ENCODE results near the gene RANBP10. TPM values are rescaled to one million over a fixed set of nuclear protein-coding genes. Genes with fewer than 3 reads are reported as not detected.
A peak's percentile ranks its signal among the peaks of the same experiment; 100 is the strongest.

The RANBP10 gene
- total and polyA plus RNA-seq, 9 of the 15 experiments (the other 6 are each of a cell fraction or from before 2014, with no cell fraction given) = 0.61 to 19.3 (median 5.9) TPM

DNA sequence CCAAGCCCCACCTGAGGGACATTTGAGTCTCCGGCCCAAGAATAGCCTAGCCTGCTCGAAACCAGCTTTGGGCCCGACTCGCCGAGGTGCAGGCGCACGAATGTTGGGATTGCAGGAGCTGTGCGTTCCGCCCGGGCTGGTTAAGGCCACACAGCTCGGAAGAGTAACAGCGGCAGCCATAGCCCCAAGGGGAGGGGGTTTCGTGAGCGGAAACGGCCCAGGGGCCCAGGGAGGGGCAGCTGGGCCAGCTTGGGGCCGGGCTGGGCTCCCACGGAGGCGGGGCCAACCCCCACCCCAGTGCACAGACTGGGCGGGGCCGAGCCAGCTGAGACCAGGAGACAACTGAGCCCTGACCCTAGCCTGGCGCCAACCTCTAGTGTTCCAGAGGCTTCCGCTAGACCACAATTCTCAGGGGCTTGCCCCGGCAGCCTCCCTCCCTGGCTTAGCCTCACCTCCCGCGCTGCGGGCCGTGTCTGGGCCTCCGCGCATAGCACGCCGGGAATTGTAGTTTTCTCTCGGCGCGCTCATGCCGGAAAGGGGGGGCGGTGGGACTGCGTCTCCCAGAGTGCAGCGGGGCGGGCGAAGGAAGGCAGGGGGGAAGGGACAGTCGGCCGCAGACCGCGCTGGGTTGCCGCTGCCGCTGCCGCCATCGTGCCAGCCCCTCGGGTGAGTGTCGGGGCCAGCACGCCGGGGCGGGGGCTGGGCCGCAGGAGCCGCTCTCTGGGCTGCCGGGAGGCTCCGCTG is 40.1 kb upstream of the RANBP10 start, which contains the start of gene NUTF2 (continued):
- TF ChIP-seq, protein P1, sequence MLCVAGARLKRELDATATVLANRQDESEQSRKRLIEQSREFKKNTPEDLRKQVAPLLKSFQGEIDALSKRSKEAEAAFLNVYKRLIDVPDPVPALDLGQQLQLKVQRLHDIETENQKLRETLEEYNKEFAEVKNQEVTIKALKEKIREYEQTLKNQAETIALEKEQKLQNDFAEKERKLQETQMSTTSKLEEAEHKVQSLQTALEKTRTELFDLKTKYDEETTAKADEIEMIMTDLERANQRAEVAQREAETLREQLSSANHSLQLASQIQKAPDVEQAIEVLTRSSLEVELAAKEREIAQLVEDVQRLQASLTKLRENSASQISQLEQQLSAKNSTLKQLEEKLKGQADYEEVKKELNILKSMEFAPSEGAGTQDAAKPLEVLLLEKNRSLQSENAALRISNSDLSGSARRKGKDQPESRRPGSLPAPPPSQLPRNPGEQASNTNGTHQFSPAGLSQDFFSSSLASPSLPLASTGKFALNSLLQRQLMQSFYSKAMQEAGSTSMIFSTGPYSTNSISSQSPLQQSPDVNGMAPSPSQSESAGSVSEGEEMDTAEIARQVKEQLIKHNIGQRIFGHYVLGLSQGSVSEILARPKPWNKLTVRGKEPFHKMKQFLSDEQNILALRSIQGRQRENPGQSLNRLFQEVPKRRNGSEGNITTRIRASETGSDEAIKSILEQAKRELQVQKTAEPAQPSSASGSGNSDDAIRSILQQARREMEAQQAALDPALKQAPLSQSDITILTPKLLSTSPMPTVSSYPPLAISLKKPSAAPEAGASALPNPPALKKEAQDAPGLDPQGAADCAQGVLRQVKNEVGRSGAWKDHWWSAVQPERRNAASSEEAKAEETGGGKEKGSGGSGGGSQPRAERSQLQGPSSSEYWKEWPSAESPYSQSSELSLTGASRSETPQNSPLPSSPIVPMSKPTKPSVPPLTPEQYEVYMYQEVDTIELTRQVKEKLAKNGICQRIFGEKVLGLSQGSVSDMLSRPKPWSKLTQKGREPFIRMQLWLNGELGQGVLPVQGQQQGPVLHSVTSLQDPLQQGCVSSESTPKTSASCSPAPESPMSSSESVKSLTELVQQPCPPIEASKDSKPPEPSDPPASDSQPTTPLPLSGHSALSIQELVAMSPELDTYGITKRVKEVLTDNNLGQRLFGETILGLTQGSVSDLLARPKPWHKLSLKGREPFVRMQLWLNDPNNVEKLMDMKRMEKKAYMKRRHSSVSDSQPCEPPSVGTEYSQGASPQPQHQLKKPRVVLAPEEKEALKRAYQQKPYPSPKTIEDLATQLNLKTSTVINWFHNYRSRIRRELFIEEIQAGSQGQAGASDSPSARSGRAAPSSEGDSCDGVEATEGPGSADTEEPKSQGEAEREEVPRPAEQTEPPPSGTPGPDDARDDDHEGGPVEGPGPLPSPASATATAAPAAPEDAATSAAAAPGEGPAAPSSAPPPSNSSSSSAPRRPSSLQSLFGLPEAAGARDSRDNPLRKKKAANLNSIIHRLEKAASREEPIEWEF (CRISPR knock-in tag; IDR thresholded peaks at IDR 0.05) = no peak
- no peak for TF ChIP-seq SAP30 (IDR thresholded peaks at IDR 0.05; ENCODE audit: borderline replicate concordance, insufficient read depth, low read depth, low read length, poor library complexity, severe bottlenecking)
- no peak for TF ChIP-seq ADNP (tag; IDR thresholded peaks at IDR 0.05)
- no peak; the same call in 1 of the 2 replicates for TF ChIP-seq ZNF76 (CRISPR knock-in tag; IDR thresholded peaks at IDR 0.05; ENCODE audit: borderline replicate concordance)
- TF ChIP-seq NCOA1 (IDR thresholded peaks at IDR 0.05; ENCODE audit: low read depth) = 0 out of 2 replicates have a peak, but pooled peaks have one; percentile 45
- 0 out of 2 replicates have a peak, but pooled peaks have one; percentile 54 for TF ChIP-seq TCF7 (IDR thresholded peaks at IDR 0.05; ENCODE audit: borderline replicate concordance)
- peak; percentile 79 for TF ChIP-seq DACH1 (IDR thresholded peaks at IDR 0.05; ENCODE audit: partially characterized antibody)
- no peak; the same call in 1 of the 2 replicates for TF ChIP-seq FOXJ2 (tag; IDR thresholded peaks at IDR 0.05)
- TF ChIP-seq MAFF (IDR thresholded peaks at IDR 0.05; ENCODE audit: low read length) = no peak
- no peak for TF ChIP-seq ARHGAP35 (IDR thresholded peaks at IDR 0.05; ENCODE audit: partially characterized antibody)
- TF ChIP-seq SMARCE1 (IDR thresholded peaks at IDR 0.05) = peak; percentile 64; the same call in 1 of the 2 replicates
